IMR-90 (cell line): Measurements from ENCODE around the gene PCYT2. TPM values are rescaled to one million over a fixed set of nuclear protein-coding genes. Genes with fewer than 3 reads are reported as not detected.

Source experiments
- ATAC-seq: fragments of 200-7000 bp; cut with Tn5 transposase; 2 replicates; pipeline ENCODE4 v1.9.1; 2020; ENCODE audit warnings: low read depth, mild to moderate bottlenecking, moderate library complexity
- BruUV-seq: library from RNA; stranded (reverse); fragments of 400-500 nt; replicated peaks from 2 replicates; lab custom pipeline; 2021; lab: Mats Ljungman, UMichigan
- CTCF ChIA-PET: fragments of 300-600 bp; formaldehyde crosslinking; extraction: SDS; loops from one replicate; lab custom pipeline; 2021; ENCODE audit warnings: antibody characterized with exemption; lab: Yijun Ruan, JAX
- POLR2A ChIA-PET: fragments of 300-600 bp; sonication (Branson Sonifier 250); formaldehyde crosslinking; loops from one replicate; lab custom pipeline; 2022; ENCODE audit warnings: antibody characterized with exemption; ENCODE audit not compliant: unreplicated experiment; lab: Charles Lee
- DNase-seq: peaks from one replicate; pipeline ENCODE4 v3.0.0; 2013
- H2AFZ ChIP-seq: replicated peaks from 2 replicates; pipeline ENCODE3; 2013; ENCODE audit warnings: low read length, mild to moderate bottlenecking; ENCODE audit not compliant: poor library complexity
- H2AK5ac ChIP-seq: 2 replicates; pipeline ENCODE4 v1.6.1; 2013; ENCODE audit warnings: low read depth, low read length, inconsistent platforms
- H2AK9ac ChIP-seq: replicated peaks from 2 replicates; pipeline ENCODE3; 2013; ENCODE audit warnings: mild to moderate bottlenecking, low read depth, low read length, moderate library complexity; ENCODE audit not compliant: poor library complexity
- H2BK120ac ChIP-seq: 2 replicates; pipeline ENCODE4 v1.6.1; 2013; ENCODE audit warnings: low read depth, low read length, inconsistent platforms
- H2BK15ac ChIP-seq: 3 replicates; pipeline ENCODE4 v1.6.1; 2013; ENCODE audit warnings: low read depth, low read length, inconsistent platforms
- H2BK20ac ChIP-seq: 2 replicates; pipeline ENCODE4 v1.6.1; 2013; ENCODE audit warnings: low read depth, mild to moderate bottlenecking, inconsistent platforms, low read length, moderate library complexity
- H2BK5ac ChIP-seq: 2 replicates; pipeline ENCODE4 v1.6.1; 2013; ENCODE audit warnings: mild to moderate bottlenecking, low read depth, low read length, inconsistent platforms; ENCODE audit not compliant: poor library complexity, severe bottlenecking
- H3K14ac ChIP-seq: replicated peaks from 2 replicates; pipeline ENCODE4 v1.6.1; 2013; ENCODE audit warnings: low read depth, low read length, inconsistent platforms
- H3K18ac ChIP-seq: 2 replicates; pipeline ENCODE4 v1.6.1; 2013; ENCODE audit warnings: low read depth, low read length, control low read depth
- H3K23ac ChIP-seq: 2 replicates; pipeline ENCODE4 v1.6.1; 2013; ENCODE audit warnings: low read depth, low read length, inconsistent platforms
- H3K27ac ChIP-seq: 2 replicates; pipeline ENCODE4 v1.5.1; 2013; ENCODE audit warnings: mild to moderate bottlenecking, control low read depth, low read length; ENCODE audit not compliant: insufficient read depth
- H3K27me3 ChIP-seq: 2 replicates; pipeline ENCODE4 v1.6.1; 2013; ENCODE audit warnings: low read length; ENCODE audit not compliant: control insufficient read depth, insufficient read depth
- H3K36me3 ChIP-seq: 2 replicates; pipeline ENCODE4 v1.6.1; 2013; ENCODE audit warnings: low read length, mixed read lengths; ENCODE audit not compliant: control insufficient read depth, insufficient read depth
- H3K4ac ChIP-seq: 2 replicates; pipeline ENCODE4 v1.6.1; 2013; ENCODE audit warnings: low read depth, low read length, inconsistent platforms
- H3K4me1 ChIP-seq: 2 replicates; pipeline ENCODE4 v1.6.1; 2013; ENCODE audit warnings: low read length, mixed read lengths; ENCODE audit not compliant: control insufficient read depth, insufficient read depth
- H3K4me2 ChIP-seq: 2 replicates; pipeline ENCODE4 v1.6.1; 2013; ENCODE audit warnings: low read depth, mild to moderate bottlenecking, control low read depth, low read length, moderate library complexity
- H3K4me3 ChIP-seq: 2 replicates; pipeline ENCODE4 v1.5.1; 2013; ENCODE audit warnings: low read depth, mild to moderate bottlenecking, control low read depth, low read length, moderate library complexity; ENCODE audit not compliant: insufficient read depth
- H3K56ac ChIP-seq: 2 replicates; pipeline ENCODE4 v1.6.1; 2013; ENCODE audit warnings: low read length, inconsistent platforms; ENCODE audit not compliant: insufficient read depth; ENCODE audit errors: extremely low read depth
- H3K79me1 ChIP-seq, 2 experiments: 2 replicates each; pipeline ENCODE4 v1.6.1; 2013; ENCODE audit warnings: low read length in 2 of 2, inconsistent platforms in 1 of 2, low read depth in 1 of 2
- H3K9ac ChIP-seq: 2 replicates; pipeline ENCODE4 v1.6.1; 2013; ENCODE audit warnings: low read depth, low read length, control low read depth
- H3K9me1 ChIP-seq: 2 replicates; pipeline ENCODE4 v1.6.1; 2013; ENCODE audit warnings: low read length, inconsistent platforms; ENCODE audit not compliant: insufficient read depth
- H3K9me3 ChIP-seq: 2 replicates; pipeline ENCODE4 v1.6.1; 2013; ENCODE audit warnings: low read length; ENCODE audit not compliant: control insufficient read depth, insufficient read depth
- H4K20me1 ChIP-seq: 2 replicates; pipeline ENCODE4 v1.6.1; 2013; ENCODE audit warnings: low read length, inconsistent platforms; ENCODE audit not compliant: insufficient read depth
- H4K5ac ChIP-seq: 2 replicates; pipeline ENCODE4 v1.6.1; 2013; ENCODE audit warnings: mild to moderate bottlenecking, low read depth, low read length, control low read depth
- H4K8ac ChIP-seq, 2 experiments: 2 replicates each; pipeline ENCODE4 v1.6.1; 2013; ENCODE audit warnings: low read depth in 2 of 2, low read length in 2 of 2, control low read depth in 1 of 2, inconsistent platforms in 1 of 2
- H4K91ac ChIP-seq: 2 replicates; pipeline ENCODE4 v1.6.1; 2013; ENCODE audit warnings: low read depth, low read length, inconsistent platforms; ENCODE audit not compliant: insufficient read depth
- BHLHE40 ChIP-seq: fragments of 150-350 bp; IDR thresholded peaks from 2 replicates; pipeline ENCODE4 v1.6.1; 2016; ENCODE audit warnings: mild to moderate bottlenecking, low read depth, low read length
- CHD1 ChIP-seq: IDR thresholded peaks from 2 replicates; pipeline ENCODE4 v1.6.1; 2012; ENCODE audit warnings: low read depth, low read length, improper control_type of control experiment
- FOS ChIP-seq: fragments of 150-350 bp; IDR thresholded peaks from 2 replicates; pipeline ENCODE4 v1.6.1; 2016; ENCODE audit warnings: low read depth, low read length
- MAZ ChIP-seq: IDR thresholded peaks from 2 replicates; pipeline ENCODE4 v1.6.1; 2012; ENCODE audit warnings: low read depth, mild to moderate bottlenecking, low read length, improper control_type of control experiment, moderate library complexity, borderline replicate concordance
- MXI1 ChIP-seq: IDR thresholded peaks from 2 replicates; pipeline ENCODE4 v1.6.1; 2012; ENCODE audit warnings: low read depth, mild to moderate bottlenecking, low read length, moderate library complexity, borderline replicate concordance
- NFE2L2 ChIP-seq: fragments of 150-350 bp; IDR thresholded peaks from 2 replicates; pipeline ENCODE4 v1.6.1; 2016; ENCODE audit warnings: low read depth, mild to moderate bottlenecking, low read length
- POLR2A ChIP-seq: IDR thresholded peaks from 2 replicates; pipeline ENCODE4 v1.6.1; 2012; ENCODE audit warnings: mild to moderate bottlenecking, low read depth, low read length
- WGBS, 2 experiments: methylation state at CpG; one replicate each; pipeline versions ENCODE4 v1.1.5 to v1.1.7; 2013; ENCODE audit warnings: missing lambda C conversion rate in 2 of 2; ENCODE audit not compliant: insufficient read length in 1 of 2; ENCODE audit errors: extremely low coverage in 2 of 2; 5-methylcytosine and 5-hydroxymethylcytosine counted together
- dilution Hi-C: fragments of 300-500 bp; cut with HindIII; formaldehyde crosslinking; loops from one replicate; pipeline ENCODE4 v1.14.3; 2018; ENCODE audit warnings: low sequenced_read_pairs; ENCODE audit not compliant: unreplicated experiment
- in situ Hi-C: fragments of 300-500 bp; cut with MboI; formaldehyde crosslinking; loops from 3 replicates; pipeline ENCODE4 v1.14.3; 2019; ENCODE audit warnings: low sequenced_read_pairs, inconsistent platforms, mixed read lengths
- intact Hi-C: fragments of 100-400 bp; cut with micrococcal nuclease; formaldehyde crosslinking; loops from 2 replicates; pipeline ENCODE4 v1.10.0; 2022
- polyA plus RNA-seq, 3 experiments: library from polyadenylated mRNA; depleted of rRNA; stranded (reverse); fragments of >200 nt; gene quantifications; 2 replicates each; pipeline ENCODE4 v1.2.3, GENCODE V29; 2012; ENCODE audit warnings: low replicate concordance in 1 of 3
- total RNA-seq: library from RNA; depleted of rRNA; stranded (reverse); fragments of >200 nt; gene quantifications from 2 replicates; pipeline ENCODE4 v1.2.3, GENCODE V29; 2012

The PCYT2 gene
- total and polyA plus RNA-seq, 2 of the 4 experiments (the other 2 are of a cell fraction) = 37.3 to 38.5 TPM

- no peak overlapping the region for H3K9ac ChIP-seq
- H3K9me3 ChIP-seq = no peaks in the 10 kb centered on the region
- no peak overlapping the region for H4K91ac ChIP-seq
- H4K20me1 ChIP-seq = peaks cover 26% of the 10 kb centered on the region
- H4K8ac ChIP-seq = no peak overlapping the region
- H2AK9ac ChIP-seq = no peak overlapping the region
- dilution Hi-C loops (no loop called here), in situ Hi-C loops (no loop called here), intact Hi-C loops (no loop called here)
- no peak overlapping the region for H3K56ac ChIP-seq
- no peak overlapping the region for H2AK5ac ChIP-seq
- ChIA-PET CTCF (no interaction called here), POLR2A (interaction anchor here (0.6 to 0.7 kb wide), 2 partner anchors 17 to 222 kb away, joined by 3 to 9 read pairs; no protein-coding TSS in a partner anchor)
- WGBS, 2 experiments = 72% methylated on average over 10 of the region's 19 CpGs; no CpG with 5 or more reads in 1 of the 2 experiments
- no peak overlapping the region for H3K14ac ChIP-seq
- peak overlapping the region; percentile 23 for H2BK5ac ChIP-seq
- H3K4me2 ChIP-seq = no peak overlapping the region
- no peak overlapping the region for H2BK120ac ChIP-seq
- no peak overlapping the region for H4K5ac ChIP-seq
- TF ChIP-seq NFE2L2 = no peak
- peak; percentile 44 for TF ChIP-seq BHLHE40
- 0 out of 2 replicates have a peak, but pooled peaks have one; percentile 31 for TF ChIP-seq MXI1
- TF ChIP-seq CHD1 = no peak
- no peak for TF ChIP-seq MAZ
- peak; percentile 19; the same call in 1 of the 2 replicates for TF ChIP-seq FOS
- no peak for TF ChIP-seq POLR2A
- H3K36me3 ChIP-seq = peaks cover 40% of the 10 kb centered on the region
- no peak overlapping the region for H2AFZ ChIP-seq
- peaks cover 13% of the 10 kb centered on the region; the same call in 1 of the 2 replicates for H3K9me1 ChIP-seq
- H3K27ac ChIP-seq = no peak overlapping the region; the same call in 1 of the 2 replicates
- no TSS peak for BruUV-seq
- H2BK20ac ChIP-seq = no peak overlapping the region
- peaks cover 14 to 54% of the 10 kb centered on the region in 2 experiments; a peak in 3 of 4 replicates for H3K79me1 ChIP-seq
- DNase-seq (peak; percentile 81), ATAC-seq (peak; percentile 30)
- H3K4me3 ChIP-seq = no peak overlapping the region
- H3K23ac ChIP-seq = 0 out of 2 replicates have a peak overlapping the region, but pooled peaks have one; percentile 4
- no peak overlapping the region for H3K4ac ChIP-seq
- H3K4me1 ChIP-seq = peaks cover 14% of the 10 kb centered on the region
- no peak overlapping the region for H3K18ac ChIP-seq
- H3K27me3 ChIP-seq = no peaks in the 10 kb centered on the region
- no peak overlapping the region for H2BK15ac ChIP-seq
These were observed 13.0 kb downstream of the PCYT2 start for GRCh38 chr17:81898029-81898866.
